ENCODE results near the gene MEIS3.
A peak's percentile ranks its signal among the peaks of the same experiment; 100 is the strongest.

MEIS3 gene

DNA sequence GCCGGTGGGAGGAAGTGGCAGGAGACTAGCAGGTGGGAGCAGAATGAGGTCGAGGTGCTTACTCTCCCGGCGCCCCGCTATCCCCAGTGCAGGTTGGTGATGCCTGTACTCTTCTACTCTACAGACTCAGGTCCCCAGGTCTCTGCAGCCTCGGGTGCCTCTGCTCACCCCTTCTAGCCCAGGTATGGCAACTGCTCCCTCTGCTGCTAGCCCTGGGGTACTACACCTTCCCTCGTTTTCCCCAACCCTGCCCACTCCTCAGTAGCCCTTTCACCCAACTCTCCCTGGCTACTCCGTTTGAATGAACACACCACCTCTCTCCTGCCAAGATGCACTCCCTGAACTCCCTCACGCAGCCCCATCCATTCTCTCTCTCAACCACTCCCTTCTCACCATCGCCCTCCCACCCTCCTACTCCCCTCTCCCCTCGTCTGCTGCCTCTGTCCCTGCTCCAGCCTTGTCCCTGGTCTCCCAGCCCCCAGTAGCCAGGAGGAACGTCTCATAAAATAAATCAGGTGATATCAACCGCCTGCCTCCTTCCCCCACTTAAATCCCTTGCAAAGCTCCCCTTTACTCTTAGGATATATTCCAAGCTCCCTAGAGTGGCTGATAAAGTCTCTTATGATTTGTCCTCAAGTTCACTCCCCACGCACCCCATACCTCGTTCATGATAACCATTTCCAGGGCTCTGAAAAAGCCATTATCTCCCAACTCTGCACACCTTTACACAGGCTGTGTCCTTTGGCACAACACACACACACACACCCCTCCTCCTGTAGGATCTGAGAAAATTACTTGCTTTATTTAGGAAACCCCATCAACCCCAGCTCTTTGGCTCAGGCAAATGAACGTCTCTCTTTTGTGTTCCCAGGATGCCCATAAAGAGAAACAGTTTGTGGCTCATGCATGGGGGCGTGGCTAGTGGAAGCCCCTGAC, 8.2 kb upstream of the MEIS3 start:
- no peak overlapping the region for H3K27ac ChIP-seq (ENCODE audit: low read length)
- H3K9me3 ChIP-seq (ENCODE audit: control insufficient read depth, insufficient read depth, low read length) = no peaks in the 10 kb centered on the region
- H3K4me3 ChIP-seq (ENCODE audit: low read length) = peak overlapping the region; percentile 14; the same call in 1 of the 2 replicates
- H3K4me1 ChIP-seq (ENCODE audit: control insufficient read depth, insufficient read depth, low read length) = no peaks in the 10 kb centered on the region; the same call in 1 of the 2 replicates
- no CpG with 5 or more reads among the region's 17 CpGs for WGBS (ENCODE audit: insufficient coverage, insufficient read length)
- H3K36me3 ChIP-seq (ENCODE audit: control insufficient read depth, insufficient read depth, low read length) = no peaks in the 10 kb centered on the region
- DNase-seq (ENCODE audit: low read depth, low spot score) = peak; percentile 91
- H3K27me3 ChIP-seq (ENCODE audit: control insufficient read depth, insufficient read depth, low read length) = peaks cover 14% of the 10 kb centered on the region

DNA sequence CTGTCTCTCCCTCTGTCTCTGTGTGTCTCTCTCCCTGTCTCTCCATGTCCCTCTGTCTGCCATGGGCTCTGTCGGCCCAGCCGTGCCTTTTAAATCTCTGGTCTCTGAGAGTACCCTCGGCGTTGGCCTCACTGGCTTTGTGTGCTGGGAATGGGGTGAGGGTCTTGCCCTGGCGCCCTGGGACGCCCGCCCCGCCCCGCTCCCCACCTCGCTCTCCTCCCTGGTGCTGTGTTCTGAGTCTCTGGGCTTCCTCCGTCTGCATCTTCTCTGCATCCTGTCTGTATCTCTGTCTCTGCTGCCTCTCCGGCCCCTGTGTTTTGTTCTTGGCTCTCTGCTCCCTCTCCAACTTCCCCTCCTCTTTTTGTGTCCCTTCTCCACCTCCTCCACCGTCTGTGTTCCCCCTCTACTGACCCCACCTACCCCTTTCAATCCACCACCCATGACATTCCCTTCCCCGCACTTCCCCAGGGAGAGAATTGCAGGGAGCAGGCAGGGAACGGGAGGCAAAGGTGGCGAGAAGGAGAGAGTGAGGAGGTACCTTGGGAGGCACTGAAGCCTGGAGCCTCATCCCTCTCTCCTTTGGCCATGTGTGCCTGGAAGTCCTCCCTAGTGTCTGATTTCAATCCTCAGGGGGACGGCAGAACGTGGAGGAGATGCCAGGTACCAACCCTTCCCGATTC, 4.0 kb upstream of the MEIS3 start:
- no peak for DNase-seq (ENCODE audit: low read depth, low spot score)
- H3K27me3 ChIP-seq (ENCODE audit: control insufficient read depth, insufficient read depth, low read length) = peaks cover 37% of the 10 kb centered on the region
- no peak overlapping the region for H3K27ac ChIP-seq (ENCODE audit: low read length)

DNA sequence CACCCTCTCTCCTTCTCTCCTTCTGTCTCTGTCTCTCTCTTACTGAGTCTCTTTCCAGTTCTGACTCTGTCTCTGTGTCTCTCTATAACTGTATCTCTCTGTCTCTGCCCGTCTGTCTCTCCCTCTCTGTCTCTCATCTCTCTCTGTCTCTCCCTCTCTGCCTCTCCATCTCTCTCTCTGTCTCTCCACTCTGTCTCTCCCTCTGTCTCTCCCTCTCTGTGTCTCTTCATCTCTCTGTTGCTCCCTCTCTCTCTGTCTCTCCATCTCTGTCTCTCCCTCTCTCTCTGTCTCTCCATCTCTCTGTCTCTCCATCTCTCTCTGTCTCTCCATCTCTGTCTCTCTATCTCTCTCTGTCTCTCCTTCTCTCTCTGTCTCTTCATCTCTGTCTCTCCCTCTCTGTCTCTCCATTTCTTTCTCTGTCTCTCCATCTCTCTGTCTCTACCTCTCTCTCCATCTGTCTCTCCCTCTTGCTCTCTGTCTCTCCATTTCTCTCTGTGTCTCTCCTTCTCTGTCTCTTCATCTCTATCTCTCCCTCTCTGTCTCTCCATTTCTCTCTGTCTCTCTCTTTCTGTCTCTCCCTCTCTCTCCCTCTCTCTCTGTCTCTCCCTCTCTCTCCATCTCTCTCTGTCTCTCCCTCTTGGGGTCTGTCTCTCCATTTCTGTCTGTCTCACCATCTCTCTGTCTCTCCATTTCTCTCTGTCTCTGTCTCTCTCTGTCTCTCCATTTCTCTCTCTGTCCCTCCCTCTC, 3.3 kb upstream of the MEIS3 start:
- Histone ChIP-seq H3K4me1 (ENCODE audit: control insufficient read depth, insufficient read depth, low read length) (peaks cover 5% of the 10 kb centered on the region), H3K4me3 (ENCODE audit: low read length) (no peak overlapping the region), H3K27ac (ENCODE audit: low read length) (no peak overlapping the region), H3K27me3 (ENCODE audit: control insufficient read depth, insufficient read depth, low read length) (peaks cover 43% of the 10 kb centered on the region), H3K9me3 (ENCODE audit: control insufficient read depth, insufficient read depth, low read length) (no peaks in the 10 kb centered on the region), H3K36me3 (ENCODE audit: control insufficient read depth, insufficient read depth, low read length) (no peaks in the 10 kb centered on the region)
- WGBS (ENCODE audit: insufficient coverage, insufficient read length) = no CpG with 5 or more reads among the region's 1 CpG
- DNase-seq (ENCODE audit: low read depth, low spot score) = no peak

More for the DNA sequence above, 4.0 kb upstream of the MEIS3 start:
- H3K4me3 ChIP-seq (ENCODE audit: low read length) = no peak overlapping the region
- peaks cover 1% of the 10 kb centered on the region; the same call in 1 of the 2 replicates for H3K4me1 ChIP-seq (ENCODE audit: control insufficient read depth, insufficient read depth, low read length)
- H3K36me3 ChIP-seq (ENCODE audit: control insufficient read depth, insufficient read depth, low read length) = no peaks in the 10 kb centered on the region
- no peaks in the 10 kb centered on the region for H3K9me3 ChIP-seq (ENCODE audit: control insufficient read depth, insufficient read depth, low read length)
- no CpG with 5 or more reads among the region's 19 CpGs for WGBS (ENCODE audit: insufficient coverage, insufficient read length)

DNA sequence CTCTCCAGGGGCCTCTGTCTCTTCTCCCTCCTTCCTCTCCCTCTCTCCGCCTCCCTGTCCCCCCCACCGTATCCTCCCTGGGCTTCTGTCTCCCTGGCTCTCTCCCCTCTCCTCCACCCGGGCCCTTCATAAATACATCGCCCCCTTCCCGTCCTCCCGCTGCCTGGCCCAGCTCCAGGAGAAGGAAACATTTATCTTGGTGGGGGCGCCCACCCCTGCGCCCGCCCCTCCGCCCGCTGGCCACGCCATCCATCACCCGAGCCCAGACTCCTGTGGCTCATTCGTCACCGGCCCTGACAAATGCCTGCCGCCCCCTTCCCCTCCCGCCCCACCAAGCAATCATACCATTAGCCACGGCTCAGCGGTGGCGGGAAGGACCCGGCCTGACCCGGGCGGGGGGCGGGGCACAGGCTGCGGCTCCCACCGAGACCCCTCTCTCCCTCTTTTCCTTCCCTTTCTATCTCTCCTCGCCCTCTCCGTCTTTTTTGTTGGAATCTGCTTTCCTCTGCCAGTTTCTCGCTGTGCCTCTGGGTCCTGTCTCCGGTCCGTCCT, 2.6 kb upstream of the MEIS3 start:
- H3K27me3 ChIP-seq (ENCODE audit: control insufficient read depth, insufficient read depth, low read length) = peaks cover 44% of the 10 kb centered on the region
- DNase-seq (ENCODE audit: low read depth, low spot score) = no peak
- no peak overlapping the region for H3K27ac ChIP-seq (ENCODE audit: low read length)
- peaks cover 6% of the 10 kb centered on the region for H3K4me1 ChIP-seq (ENCODE audit: control insufficient read depth, insufficient read depth, low read length)
- H3K36me3 ChIP-seq (ENCODE audit: control insufficient read depth, insufficient read depth, low read length) = no peaks in the 10 kb centered on the region
- no peak overlapping the region for H3K4me3 ChIP-seq (ENCODE audit: low read length)
- no CpG with 5 or more reads among the region's 31 CpGs for WGBS (ENCODE audit: insufficient coverage, insufficient read length)
- H3K9me3 ChIP-seq (ENCODE audit: control insufficient read depth, insufficient read depth, low read length) = no peaks in the 10 kb centered on the region

DNA sequence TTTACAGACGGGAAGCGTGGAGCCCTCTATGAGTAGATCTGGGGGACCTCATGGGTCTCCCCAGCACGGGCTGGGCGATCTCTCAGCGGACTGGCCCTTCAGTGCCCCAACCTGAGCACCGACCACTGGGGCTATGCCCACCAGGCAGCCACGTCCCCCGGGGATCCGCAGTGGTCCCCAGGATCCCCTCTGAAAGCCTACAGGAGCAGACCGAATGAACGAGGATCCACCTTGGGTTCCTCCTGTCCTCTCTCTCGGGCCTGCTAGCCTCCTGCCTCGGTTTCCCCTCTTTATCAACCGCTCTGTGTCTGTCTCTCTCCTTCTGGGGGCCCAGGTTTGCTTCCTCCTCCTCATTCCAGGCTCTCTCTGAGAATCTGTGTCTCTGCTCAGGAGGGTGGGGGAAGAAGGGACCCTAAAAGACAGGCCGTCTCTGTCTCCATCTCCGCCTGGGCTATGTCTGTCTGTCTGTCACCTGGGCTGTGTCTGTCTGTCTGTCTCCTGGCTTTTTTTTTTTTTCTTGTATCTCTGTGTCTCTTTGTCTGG, 2.0 kb upstream of the MEIS3 start:
- peaks cover 6% of the 10 kb centered on the region for H3K4me1 ChIP-seq (ENCODE audit: control insufficient read depth, insufficient read depth, low read length)
- WGBS (ENCODE audit: insufficient coverage, insufficient read length) = no CpG with 5 or more reads among the region's 16 CpGs
- DNase-seq (ENCODE audit: low read depth, low spot score) = no peak
- peaks cover 45% of the 10 kb centered on the region for H3K27me3 ChIP-seq (ENCODE audit: control insufficient read depth, insufficient read depth, low read length)
- H3K36me3 ChIP-seq (ENCODE audit: control insufficient read depth, insufficient read depth, low read length) = no peaks in the 10 kb centered on the region
- H3K27ac ChIP-seq (ENCODE audit: low read length) = no peak overlapping the region
- no peak overlapping the region for H3K4me3 ChIP-seq (ENCODE audit: low read length)
- no peaks in the 10 kb centered on the region for H3K9me3 ChIP-seq (ENCODE audit: control insufficient read depth, insufficient read depth, low read length)

DNA sequence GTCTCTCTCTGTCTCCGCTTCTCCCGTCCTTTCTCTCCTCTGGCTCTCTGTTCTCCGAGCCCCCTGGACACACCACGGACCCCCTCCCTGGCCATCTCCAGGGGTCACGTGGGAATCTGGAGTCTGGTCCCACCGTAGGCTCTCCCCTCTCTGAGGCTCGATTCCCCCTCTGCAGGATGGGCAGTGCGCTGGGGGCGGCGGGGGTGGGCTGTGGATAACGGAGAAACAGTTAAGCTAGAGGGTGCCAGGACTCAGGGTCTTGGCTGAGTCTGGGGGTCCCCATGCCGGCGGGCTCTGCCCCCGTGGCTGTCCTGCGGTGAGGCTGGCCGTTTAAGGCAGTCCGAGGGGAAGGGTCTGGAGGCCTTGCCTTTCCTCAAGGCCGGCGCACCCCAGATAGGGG, 462 bp upstream of the MEIS3 start:
- H3K36me3 ChIP-seq (ENCODE audit: control insufficient read depth, insufficient read depth, low read length) = no peaks in the 10 kb centered on the region; the same call in 1 of the 2 replicates
- no CpG with 5 or more reads among the region's 19 CpGs for WGBS (ENCODE audit: insufficient coverage, insufficient read length)
- DNase-seq (ENCODE audit: low read depth, low spot score) = no peak
- H3K4me1 ChIP-seq (ENCODE audit: control insufficient read depth, insufficient read depth, low read length) = peaks cover 6% of the 10 kb centered on the region
- H3K9me3 ChIP-seq (ENCODE audit: control insufficient read depth, insufficient read depth, low read length) = no peaks in the 10 kb centered on the region
- no peak overlapping the region for H3K27ac ChIP-seq (ENCODE audit: low read length)
- no peak overlapping the region; the same call in 1 of the 2 replicates for H3K4me3 ChIP-seq (ENCODE audit: low read length)
- peaks cover 48% of the 10 kb centered on the region for H3K27me3 ChIP-seq (ENCODE audit: control insufficient read depth, insufficient read depth, low read length)

DNA sequence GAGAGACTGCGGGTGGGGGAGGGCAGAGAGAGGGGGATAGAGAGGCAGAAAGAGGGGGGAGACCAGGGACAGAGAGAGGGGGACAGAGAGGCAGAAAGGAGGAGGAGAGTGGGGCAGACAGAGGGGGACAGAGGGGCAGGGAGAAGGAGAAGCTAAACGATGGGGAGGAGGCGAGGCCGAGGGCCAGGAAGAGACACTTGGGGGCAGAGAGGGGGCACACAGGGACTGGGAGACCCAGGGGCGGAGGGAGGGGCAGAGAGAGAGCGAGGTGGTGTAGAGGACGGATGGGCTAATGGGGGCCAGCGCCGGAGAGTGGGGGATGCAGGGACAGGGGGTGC, 666 bp downstream of the MEIS3 start:
- Histone ChIP-seq H3K27me3 (ENCODE audit: control insufficient read depth, insufficient read depth, low read length) (peaks cover 45% of the 10 kb centered on the region), H3K4me3 (ENCODE audit: low read length) (peak overlapping the region; percentile 47; the same call in 1 of the 2 replicates), H3K27ac (ENCODE audit: low read length) (no peak overlapping the region), H3K4me1 (ENCODE audit: control insufficient read depth, insufficient read depth, low read length) (peaks cover 6% of the 10 kb centered on the region), H3K36me3 (ENCODE audit: control insufficient read depth, insufficient read depth, low read length) (peaks cover 8% of the 10 kb centered on the region), H3K9me3 (ENCODE audit: control insufficient read depth, insufficient read depth, low read length) (no peaks in the 10 kb centered on the region)
- no peak for DNase-seq (ENCODE audit: low read depth, low spot score)
- no CpG with 5 or more reads among the region's 9 CpGs for WGBS (ENCODE audit: insufficient coverage, insufficient read length)

DNA sequence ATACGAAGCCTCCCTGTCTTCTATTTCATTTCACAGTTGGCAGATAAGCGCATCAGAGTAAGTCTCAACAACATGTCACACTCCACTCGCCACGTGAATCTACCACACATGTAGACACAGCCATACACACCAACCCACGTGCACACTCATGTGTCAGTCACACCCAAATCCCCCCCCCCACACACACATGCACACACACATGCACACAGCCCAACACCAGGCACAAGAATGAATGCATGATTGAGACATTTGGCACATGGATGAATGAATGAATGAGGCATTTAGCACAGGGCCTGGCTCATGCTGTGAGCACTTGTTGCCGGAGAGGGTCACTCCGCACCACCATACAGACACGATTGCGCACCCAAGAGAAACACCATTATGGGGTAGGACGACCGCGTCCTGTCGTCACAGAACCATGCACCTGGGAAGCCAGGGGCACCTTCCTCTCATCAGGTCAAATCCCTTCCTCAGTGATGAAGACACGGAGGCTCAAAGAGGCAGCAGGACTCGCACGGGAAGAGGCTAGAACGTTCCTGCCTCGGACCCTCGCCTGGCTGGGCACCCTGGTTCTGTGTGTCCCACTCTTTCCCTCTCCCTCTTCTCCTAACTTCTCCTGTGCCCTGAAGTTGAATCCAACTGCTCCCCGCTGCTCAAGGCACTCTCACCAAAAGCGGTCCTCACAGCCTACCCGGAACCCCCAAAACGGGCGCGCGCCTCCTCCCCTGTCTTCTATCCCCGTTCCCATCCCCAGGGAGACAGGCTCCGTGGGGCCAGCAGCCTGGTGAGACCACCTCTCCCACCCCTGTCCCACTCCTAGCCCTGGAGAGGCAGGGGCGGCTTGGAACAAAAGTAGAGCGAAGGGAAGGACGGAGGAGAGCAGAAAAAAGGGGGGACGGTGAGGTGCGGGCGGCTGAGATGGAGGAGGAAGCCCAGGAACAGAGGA, 1.3 kb downstream of the MEIS3 start:
- DNase-seq (ENCODE audit: low read depth, low spot score) = no peak
- WGBS (ENCODE audit: insufficient coverage, insufficient read length) = no CpG with 5 or more reads among the region's 34 CpGs
- H3K4me1 ChIP-seq (ENCODE audit: control insufficient read depth, insufficient read depth, low read length) = peaks cover 6% of the 10 kb centered on the region
- peaks cover 39% of the 10 kb centered on the region for H3K27me3 ChIP-seq (ENCODE audit: control insufficient read depth, insufficient read depth, low read length)
- peaks cover 8% of the 10 kb centered on the region for H3K36me3 ChIP-seq (ENCODE audit: control insufficient read depth, insufficient read depth, low read length)
- H3K9me3 ChIP-seq (ENCODE audit: control insufficient read depth, insufficient read depth, low read length) = no peaks in the 10 kb centered on the region
- H3K4me3 ChIP-seq (ENCODE audit: low read length) = peak overlapping the region; percentile 47; the same call in 1 of the 2 replicates
- no peak overlapping the region for H3K27ac ChIP-seq (ENCODE audit: low read length)

DNA sequence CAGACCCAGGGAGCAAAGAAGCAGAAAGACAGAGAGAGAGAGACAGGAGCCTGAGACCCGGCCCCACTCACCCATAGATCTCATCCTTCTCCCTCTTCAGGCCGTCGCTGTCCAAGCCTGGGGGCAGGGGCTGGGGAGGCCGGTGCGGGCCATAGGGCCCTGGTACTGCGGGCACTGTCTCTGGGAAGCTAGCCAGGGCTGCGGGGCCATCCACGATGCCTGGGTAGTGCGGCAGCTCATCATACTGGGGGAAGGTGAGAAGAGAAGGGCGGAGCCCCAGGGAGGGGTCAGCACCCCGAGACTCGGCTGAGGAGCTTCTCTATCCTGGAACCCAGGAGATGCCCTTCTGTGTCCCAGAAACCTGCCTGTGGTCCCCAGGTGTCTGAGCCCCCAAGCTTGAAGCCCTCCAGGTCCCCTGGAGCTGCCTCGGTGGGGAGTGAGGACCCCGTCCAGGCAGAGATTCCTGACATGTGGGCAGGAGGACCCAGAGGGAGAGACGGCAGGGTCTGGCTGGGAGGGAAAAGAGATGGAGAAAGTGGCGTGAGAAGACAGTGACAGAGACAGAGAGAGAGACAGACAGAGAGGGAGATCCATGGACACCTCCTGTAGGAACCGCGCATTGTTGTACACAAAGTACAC, 2.1 kb downstream of the MEIS3 start:
- no peak for DNase-seq (ENCODE audit: low read depth, low spot score)
- peaks cover 8% of the 10 kb centered on the region for H3K36me3 ChIP-seq (ENCODE audit: control insufficient read depth, insufficient read depth, low read length)
- peaks cover 31% of the 10 kb centered on the region for H3K27me3 ChIP-seq (ENCODE audit: control insufficient read depth, insufficient read depth, low read length)
- no peak overlapping the region; the same call in 1 of the 2 replicates for H3K4me3 ChIP-seq (ENCODE audit: low read length)
- H3K4me1 ChIP-seq (ENCODE audit: control insufficient read depth, insufficient read depth, low read length) = peaks cover 6% of the 10 kb centered on the region
- no peaks in the 10 kb centered on the region for H3K9me3 ChIP-seq (ENCODE audit: control insufficient read depth, insufficient read depth, low read length)
- no peak overlapping the region for H3K27ac ChIP-seq (ENCODE audit: low read length)
- no CpG with 5 or more reads among the region's 18 CpGs for WGBS (ENCODE audit: insufficient coverage, insufficient read length)
